Measurements from ENCODE around the gene CBFA2T3. TPM values are rescaled to one million over a fixed set of nuclear protein-coding genes. Genes with fewer than 3 reads are reported as not detected.
"Not testable (repeated sequence)": the region's sequence is repeated elsewhere in the genome, so short reads cannot be mapped to it uniquely, and the experiment has no call there.

Gene CBFA2T3
- total RNA-seq, 2 donors from 2014 or later, result 10.1 to 10.5 TPM

- no peak overlapping the region for H3K27ac ChIP-seq
- no peak for DNase-seq
- no peaks in the 10 kb centered on the region for H3K9me3 ChIP-seq
- no peaks in the 10 kb centered on the region for H3K27me3 ChIP-seq
- no peak overlapping the region for H3K4me3 ChIP-seq
- peaks cover 23% of the 10 kb centered on the region for H3K4me1 ChIP-seq
- intact Hi-C loops (cut with DNase I), result no loop called here
- H3K9ac ChIP-seq (ENCODE audit: low read depth in 2 of 2, low read length in 2 of 2), result no peak overlapping the region
- no peak for TF ChIP-seq CTCF (IDR thresholded peaks at IDR 0.05)
- H3K36me3 ChIP-seq, result no peaks in the 10 kb centered on the region
Observed at GRCh38 chr16:88922826-88923410, 54.1 kb downstream of the CBFA2T3 start.

GRCh38 chr16:88922114-88922825, 54.7 kb downstream of the CBFA2T3 start:
- no peak for TF ChIP-seq CTCF (IDR thresholded peaks at IDR 0.05)
- intact Hi-C loops (cut with DNase I), result no loop called here
- DNase-seq, result peak; percentile 86
- Histone ChIP-seq H3K27me3 (no peaks in the 10 kb centered on the region), H3K4me3 (no peak overlapping the region), H3K4me1 (peaks cover 23% of the 10 kb centered on the region), H3K9me3 (no peaks in the 10 kb centered on the region), H3K27ac (no peak overlapping the region), H3K9ac (ENCODE audit: low read depth in 2 of 2, low read length in 2 of 2) (peak overlapping the region; percentile 3 to 19), H3K36me3 (no peaks in the 10 kb centered on the region)

GRCh38 chr16:88921591-88921990, 55.4 kb downstream of the CBFA2T3 start:
- peaks cover 23% of the 10 kb centered on the region for H3K4me1 ChIP-seq
- H3K27ac ChIP-seq, result peak overlapping the region; percentile 73
- DNase-seq, result no peak
- H3K36me3 ChIP-seq, result no peaks in the 10 kb centered on the region
- intact Hi-C loops (cut with DNase I), result no loop called here
- no peak overlapping the region for H3K4me3 ChIP-seq
- H3K9me3 ChIP-seq, result no peaks in the 10 kb centered on the region
- H3K9ac ChIP-seq (ENCODE audit: low read depth in 2 of 2, low read length in 2 of 2), result peak overlapping the region in 1 of 2 donors; percentile 17
- no peak for TF ChIP-seq CTCF (IDR thresholded peaks at IDR 0.05)
- no peaks in the 10 kb centered on the region for H3K27me3 ChIP-seq

GRCh38 chr16:88920618-88921590, 56.1 kb downstream of the CBFA2T3 start:
- intact Hi-C loops (cut with DNase I), result no loop called here
- H3K9ac ChIP-seq (ENCODE audit: low read depth in 2 of 2, low read length in 2 of 2), result no peak overlapping the region
- no peaks in the 10 kb centered on the region for H3K27me3 ChIP-seq
- TF ChIP-seq CTCF (IDR thresholded peaks at IDR 0.05), result no peak
- H3K4me1 ChIP-seq, result peaks cover 23% of the 10 kb centered on the region
- H3K36me3 ChIP-seq, result no peaks in the 10 kb centered on the region
- peak; percentile 78 for DNase-seq
- peak overlapping the region; percentile 73 for H3K27ac ChIP-seq
- H3K9me3 ChIP-seq, result no peaks in the 10 kb centered on the region
- H3K4me3 ChIP-seq, result no peak overlapping the region

- Histone ChIP-seq H3K27me3 (no peaks in the 10 kb centered on the region), H3K9me3 (no peaks in the 10 kb centered on the region), H3K36me3 (no peaks in the 10 kb centered on the region), H3K27ac (no peak overlapping the region), H3K4me1 (peaks cover 23% of the 10 kb centered on the region), H3K4me3 (no peak overlapping the region), H3K9ac (ENCODE audit: low read depth in 2 of 2, low read length in 2 of 2) (no peak overlapping the region)
- intact Hi-C loops (cut with DNase I), result no loop called here
- no peak for TF ChIP-seq CTCF (IDR thresholded peaks at IDR 0.05)
- DNase-seq, result no peak
Observed at GRCh38 chr16:88919936-88920335, 57.1 kb downstream of the CBFA2T3 start.

GRCh38 chr16:88918896-88919295, 58.1 kb downstream of the CBFA2T3 start:
- H3K27me3 ChIP-seq; H3K4me3 ChIP-seq; H3K9me3 ChIP-seq; H3K36me3 ChIP-seq; H3K9ac ChIP-seq (ENCODE audit: low read depth in 2 of 2, low read length in 2 of 2); DNase-seq; H3K27ac ChIP-seq; intact Hi-C loops (cut with DNase I): not testable (repeated sequence)
- H3K4me1 ChIP-seq, result peaks cover 23% of the 10 kb centered on the region

Measured in colonic mucosa (tissue), 4 donors.